HepG2 (cell line): ENCODE measurements around the gene SPACDR. TPM values are rescaled to one million over a fixed set of nuclear protein-coding genes. Genes with fewer than 3 reads are reported as not detected.

ENCODE experiments used
- ADNP ChIP-seq: sonication (generic); formaldehyde crosslinking; IDR thresholded peaks from 2 replicates; pipeline ENCODE4 v1.4.0; 2020; ENCODE audit warnings: missing genetic modification reagents
- HDAC1 ChIP-seq: sonication (generic); formaldehyde crosslinking; IDR thresholded peaks from 2 replicates; pipeline ENCODE4 v1.5.1; 2020; ENCODE audit warnings: mild to moderate bottlenecking, missing genetic modification reagents
- HMGXB3 ChIP-seq: sonication (generic); formaldehyde crosslinking; IDR thresholded peaks from 2 replicates; pipeline ENCODE4 v1.4.0; 2020; ENCODE audit warnings: missing genetic modification reagents, borderline replicate concordance
- HNRNPL ChIP-seq: fragments of 200-400 bp; formaldehyde crosslinking; IDR thresholded peaks from 2 replicates; pipeline ENCODE4 v1.6.1; 2017; ENCODE audit warnings: mild to moderate bottlenecking, low read depth, low read length
- HOXD1 ChIP-seq: sonication (generic); formaldehyde crosslinking; IDR thresholded peaks from 2 replicates; pipeline ENCODE4 v1.5.0; 2020; ENCODE audit warnings: missing genetic modification reagents
- KDM3A ChIP-seq: IDR thresholded peaks from 2 replicates; pipeline ENCODE4 v1.6.1; 2018; ENCODE audit warnings: low read depth, missing compliant biosample characterization
- KDM5B ChIP-seq: sonication (generic); formaldehyde crosslinking; IDR thresholded peaks from 2 replicates; pipeline ENCODE4 v1.4.0; 2020; ENCODE audit warnings: missing genetic modification reagents, mild to moderate bottlenecking, borderline replicate concordance
- KLF9 ChIP-seq: IDR thresholded peaks from 2 replicates; pipeline ENCODE4 v1.6.1; 2016; ENCODE audit warnings: low read depth
- NFATC3 ChIP-seq: sonication (generic); formaldehyde crosslinking; IDR thresholded peaks from 2 replicates; pipeline ENCODE4 v1.5.1; 2020; ENCODE audit warnings: mild to moderate bottlenecking, missing genetic modification reagents
- PLSCR1 ChIP-seq: sonication (generic); formaldehyde crosslinking; IDR thresholded peaks from 2 replicates; pipeline ENCODE4 v1.5.0; 2020; ENCODE audit warnings: missing genetic modification reagents, mild to moderate bottlenecking, borderline replicate concordance
- PTBP1 ChIP-seq: fragments of 200-400 bp; formaldehyde crosslinking; IDR thresholded peaks from 2 replicates; pipeline ENCODE4 v1.6.1; 2018; ENCODE audit warnings: low read length, low read depth; ENCODE audit not compliant: poor library complexity, severe bottlenecking
- SATB2 ChIP-seq: sonication (generic); formaldehyde crosslinking; IDR thresholded peaks from 2 replicates; pipeline ENCODE4 v1.5.0; 2020; ENCODE audit warnings: missing genetic modification reagents
- ZC3H4 ChIP-seq: sonication (generic); formaldehyde crosslinking; IDR thresholded peaks from 2 replicates; pipeline ENCODE4 v1.4.0; 2020; ENCODE audit warnings: missing genetic modification reagents, borderline replicate concordance
- ZFP37 ChIP-seq: sonication (generic); formaldehyde crosslinking; IDR thresholded peaks from 2 replicates; pipeline ENCODE4 v1.4.0; 2020; ENCODE audit warnings: missing genetic modification reagents, borderline replicate concordance
- ZNF20 ChIP-seq: sonication (generic); formaldehyde crosslinking; IDR thresholded peaks from 2 replicates; pipeline ENCODE4 v1.4.0; 2020; ENCODE audit warnings: mild to moderate bottlenecking, moderate library complexity, missing genetic modification reagents
- ZNF503 ChIP-seq: sonication (generic); formaldehyde crosslinking; IDR thresholded peaks from 2 replicates; pipeline ENCODE4 v1.4.0; 2020; ENCODE audit warnings: missing genetic modification reagents
- ZNF510 ChIP-seq: sonication (generic); formaldehyde crosslinking; IDR thresholded peaks from 2 replicates; pipeline ENCODE4 v1.4.0; 2020; ENCODE audit warnings: low read depth, mild to moderate bottlenecking, missing genetic modification reagents
- ZNF839 ChIP-seq: sonication (generic); formaldehyde crosslinking; IDR thresholded peaks from 2 replicates; pipeline ENCODE4 v1.4.0; 2020; ENCODE audit warnings: missing genetic modification reagents, mild to moderate bottlenecking, borderline replicate concordance
- polyA plus RNA-seq, 8 experiments: library from polyadenylated mRNA; depleted of rRNA in 3 of 8; stranded (reverse) in 7 of 8; unstranded in 1 of 8; fragments of >200 nt; fragmentation: Illumina TruSeq in 4 of 8; extraction: Trizol in 4 of 8; gene quantifications; 2 replicates each; pipeline versions ENCODE4 v1.2.1 to v1.2.3, GENCODE V29; 2011 to 2016; ENCODE audit warnings: low read depth in 4 of 8, missing spikeins in 1 of 8, mixed read lengths in 1 of 8; ENCODE audit not compliant: insufficient read depth in 1 of 8
- total RNA-seq, 5 experiments: library from RNA; depleted of rRNA; stranded (reverse); fragments of >200 nt; fragmentation: Illumina TruSeq; extraction: Trizol; gene quantifications; 2 replicates each; pipeline ENCODE4 v1.2.3, GENCODE V29; 2016; ENCODE audit warnings: low read depth in 1 of 5

The SPACDR gene
- total and polyA plus RNA-seq, 2 of the 13 experiments (the other 11 are each of a cell fraction or from before 2014, with no cell fraction given): 0.41 TPM; not detected in 1

- no peak for TF ChIP-seq PLSCR1 (CRISPR knock-in tag)
- TF ChIP-seq KDM5B (CRISPR knock-in tag): peak; percentile 50; the same call in 1 of the 2 replicates
- TF ChIP-seq PTBP1: no peak
- TF ChIP-seq HOXD1 (CRISPR knock-in tag): 0 out of 2 replicates have a peak, but pooled peaks have one; percentile 16
- no peak for TF ChIP-seq HDAC1 (CRISPR knock-in tag)
- no peak for TF ChIP-seq KLF9
- no peak for TF ChIP-seq ZNF20 (CRISPR knock-in tag)
- no peak for TF ChIP-seq HNRNPL
- no peak for TF ChIP-seq SATB2 (CRISPR knock-in tag)
- no peak for TF ChIP-seq ZNF510 (CRISPR knock-in tag)
- TF ChIP-seq ZNF503 (CRISPR knock-in tag): no peak
- TF ChIP-seq ZC3H4: no peak
- TF ChIP-seq KDM3A: no peak
- no peak for TF ChIP-seq ZNF839 (CRISPR knock-in tag)
- no peak for TF ChIP-seq ADNP (CRISPR knock-in tag)
- TF ChIP-seq ZFP37 (CRISPR knock-in tag): no peak
- TF ChIP-seq NFATC3 (CRISPR knock-in tag): no peak
- TF ChIP-seq HMGXB3 (CRISPR knock-in tag): no peak
Observed at GRCh38 chr7:100469227-100470044, 5.4 kb upstream of the SPACDR start (continued).
